GM12878 (cell line): ENCODE results near the gene MRS2. TPM values are rescaled to one million over a fixed set of nuclear protein-coding genes. Genes with fewer than 3 reads are reported as not detected.

Experiments used
- ATAC-seq: fragments of 200-7000 bp; cut with Tn5 transposase; 3 replicates; pipeline ENCODE4 v1.9.1; 2020; ENCODE audit warnings: mild to moderate bottlenecking, moderate library complexity
- BruUV-seq: library from RNA; stranded (reverse); fragments of 400-500 nt; replicated peaks from 2 replicates; lab custom pipeline; 2021; lab: Mats Ljungman, UMichigan
- CTCF ChIA-PET: fragments of 300-600 bp; sonication (Branson Sonifier 250); formaldehyde crosslinking; extraction: SDS; loops from one replicate; lab custom pipeline; 2021; ENCODE audit warnings: inconsistent platforms; lab: Yijun Ruan, JAX
- POLR2A ChIA-PET: fragments of 350-600 bp; formaldehyde crosslinking; extraction: SDS; loops from one replicate; lab custom pipeline; 2021; ENCODE audit warnings: inconsistent platforms; lab: Charles Lee
- RAD21 ChIA-PET: fragments of 300-600 bp; sonication (Branson Sonifier 250); formaldehyde crosslinking; loops from one replicate; lab custom pipeline; 2023; ENCODE audit warnings: antibody characterized with exemption; ENCODE audit not compliant: unreplicated experiment; lab: Charles Lee
- SMC1A ChIA-PET: fragments of 300-600 bp; sonication (Branson Sonifier 250); formaldehyde crosslinking; loops from one replicate; lab custom pipeline; 2023; ENCODE audit not compliant: unreplicated experiment, uncharacterized antibody; lab: Charles Lee
- DNase-seq: peaks from one replicate; pipeline ENCODE4 v3.0.0-alpha.2; 2011; ENCODE audit warnings: low read depth, low spot score
- FAIRE-seq: peaks from 3 replicates; lab custom pipeline; 2011; peaks lifted over from hg19 to GRCh38; lab: Jason Lieb, UNC
- H2AFZ ChIP-seq: 2 replicates; pipeline ENCODE4 v1.6.0; 2011; ENCODE audit warnings: low read depth, low read length, control low read depth; ENCODE audit not compliant: control insufficient read depth
- H3K27ac ChIP-seq: 2 replicates; pipeline ENCODE4 v1.5.1; 2011; ENCODE audit warnings: control low read depth; ENCODE audit not compliant: control insufficient read depth, insufficient read depth
- H3K27me3 ChIP-seq, 2 experiments: replicated peaks in 1 of 2; 2 replicates each; pipeline versions ENCODE4 v1.6.0 to v1.6.1; 2011; ENCODE audit warnings: low read length in 1 of 2; ENCODE audit not compliant: control insufficient read depth in 2 of 2, insufficient read depth in 2 of 2
- H3K36me3 ChIP-seq, 2 experiments: 2 replicates each; pipeline ENCODE4 v1.5.1; 2011; ENCODE audit warnings: low read length in 1 of 2; ENCODE audit not compliant: control insufficient read depth in 2 of 2, insufficient read depth in 2 of 2
- H3K4me1 ChIP-seq: 2 replicates; pipeline ENCODE4 v1.6.1; 2011; ENCODE audit warnings: mild to moderate bottlenecking, low read length, moderate library complexity, mixed read lengths; ENCODE audit not compliant: control insufficient read depth, insufficient read depth
- H3K4me2 ChIP-seq: 2 replicates; pipeline ENCODE4 v1.6.0; 2011; ENCODE audit warnings: control low read depth; ENCODE audit not compliant: control insufficient read depth, insufficient read depth
- H3K4me3 ChIP-seq: fragments of 200-600 bp; sonication (generic); 2 replicates; pipeline ENCODE4 v1.5.1; 2016
- H3K79me2 ChIP-seq: 2 replicates; pipeline ENCODE4 v1.6.0; 2011; ENCODE audit warnings: low read length; ENCODE audit not compliant: control insufficient read depth, insufficient read depth
- H3K9ac ChIP-seq: 2 replicates; pipeline ENCODE4 v1.8.0; 2011; ENCODE audit warnings: low read length, control low read depth, mixed read lengths; ENCODE audit not compliant: control insufficient read depth, insufficient read depth
- H3K9me3 ChIP-seq: replicated peaks from 3 replicates; pipeline ENCODE4 v1.5.1; 2011; ENCODE audit warnings: mild to moderate bottlenecking, low read length; ENCODE audit not compliant: control insufficient read depth, insufficient read depth
- H4K20me1 ChIP-seq: 2 replicates; pipeline ENCODE4 v1.6.0; 2011; ENCODE audit not compliant: control insufficient read depth, insufficient read depth
- BRCA1 ChIP-seq: IDR thresholded peaks from 2 replicates; pipeline ENCODE4 v1.6.1; 2011; ENCODE audit warnings: low read depth, low read length, improper control_type of control experiment
- CBFB ChIP-seq: IDR thresholded peaks from 2 replicates; pipeline ENCODE4 v1.6.1; 2016; ENCODE audit warnings: antibody characterized with exemption, low read depth
- CBX5 ChIP-seq: sonication (generic); IDR thresholded peaks from 2 replicates; pipeline ENCODE4 v1.6.1; 2016; ENCODE audit warnings: low read depth, moderate library complexity, mild to moderate bottlenecking, inconsistent platforms
- EED ChIP-seq: sonication (generic); IDR thresholded peaks from 2 replicates; pipeline ENCODE4 v1.6.1; 2016; ENCODE audit warnings: antibody characterized with exemption, low read depth
- EP300 ChIP-seq, 2 experiments: fragments of 150-350 bp in 1 of 2; IDR thresholded peaks; 2 replicates each; pipeline ENCODE4 v1.6.1; 2011 to 2012; ENCODE audit warnings: low read depth in 2 of 2, low read length in 2 of 2, borderline replicate concordance in 1 of 2, improper control_type of control experiment in 1 of 2, inconsistent platforms in 1 of 2; ENCODE audit not compliant: control insufficient read depth in 1 of 2
- IKZF1 ChIP-seq: fragments of 450-650 bp; conservative IDR thresholded peaks from 2 replicates; pipeline ENCODE4 v1.6.1; 2017; ENCODE audit warnings: antibody characterized with exemption, mild to moderate bottlenecking
- LARP7 ChIP-seq: fragments of 450-650 bp; IDR thresholded peaks from 2 replicates; pipeline ENCODE4 v1.6.1; 2017; ENCODE audit warnings: mild to moderate bottlenecking
- MEF2A ChIP-seq: IDR thresholded peaks from 2 replicates; pipeline ENCODE4 v1.6.1; 2011; ENCODE audit warnings: low read depth, mild to moderate bottlenecking, low read length, moderate library complexity; ENCODE audit not compliant: insufficient read depth
- MYC ChIP-seq: IDR thresholded peaks from 2 replicates; pipeline ENCODE4 v1.6.1; 2011; ENCODE audit warnings: mild to moderate bottlenecking, low read length, moderate library complexity, inconsistent platforms; ENCODE audit not compliant: insufficient read depth, insufficient replicate concordance, insufficient read length, severe bottlenecking
- NRF1 ChIP-seq: conservative IDR thresholded peaks from 2 replicates; pipeline ENCODE4 v1.6.1; 2011; ENCODE audit warnings: mild to moderate bottlenecking, low read depth, low read length, improper control_type of control experiment
- POU2F2 ChIP-seq: IDR thresholded peaks from 3 replicates; pipeline ENCODE4 v1.6.1; 2011; ENCODE audit warnings: low read depth, mild to moderate bottlenecking, low read length, borderline replicate concordance
- RUNX3 ChIP-seq: IDR thresholded peaks from 2 replicates; pipeline ENCODE4 v1.6.1; 2012; ENCODE audit warnings: low read length, inconsistent platforms
- STAT1 ChIP-seq: fragments of 450-650 bp; conservative IDR thresholded peaks from 2 replicates; pipeline ENCODE4 v1.6.1; 2014; ENCODE audit warnings: antibody characterized with exemption, mild to moderate bottlenecking
- TAF1 ChIP-seq: IDR thresholded peaks from 2 replicates; pipeline ENCODE4 v1.6.1; 2011; ENCODE audit warnings: mild to moderate bottlenecking, low read depth, low read length, borderline replicate concordance
- WGBS: methylation state at CpG from one replicate; pipeline ENCODE4 v1.1.6; 2016; ENCODE audit warnings: low lambda C conversion rate; ENCODE audit not compliant: insufficient replicate concordance, insufficient coverage; ENCODE audit errors: missing lambda C conversion rate; 5-methylcytosine and 5-hydroxymethylcytosine counted together
- in situ Hi-C: fragments of 300-500 bp; cut with MboI; formaldehyde crosslinking; loops from 9 replicates; pipeline ENCODE4 v1.14.3; 2018; ENCODE audit warnings: mixed read lengths
- intact Hi-C: fragments of 100-400 bp; cut with micrococcal nuclease; formaldehyde crosslinking; loops from one replicate; pipeline ENCODE4 v1.14.2; 2022; ENCODE audit not compliant: unreplicated experiment
- polyA plus RNA-seq, 11 experiments: library from polyadenylated mRNA; depleted of rRNA in 4 of 11; unstranded in 6 of 11; stranded (reverse) in 5 of 11; fragments of >200 nt; fragmentation: Nextera tagmentation in 4 of 11; fragmentation: Illumina TruSeq in 1 of 11; extraction: Ambion mirVana in 4 of 11; extraction: Trizol in 1 of 11; gene quantifications; 1 replicate in 1 of 11; 2 replicates in 10 of 11; pipeline versions ENCODE4 v1.2.1 to v1.2.3, GENCODE V29; 2011 to 2016; ENCODE audit warnings: inconsistent platforms in 2 of 11, missing spikeins in 2 of 11, low read depth in 1 of 11
- total RNA-seq, 4 experiments: library from RNA; depleted of rRNA in 3 of 4; stranded (reverse); fragments of >200 nt in 3 of 4; fragmentation: Illumina TruSeq in 1 of 4; extraction: Trizol in 1 of 4; gene quantifications; 2 replicates each; pipeline versions ENCODE4 v1.2.1 to v1.2.3, GENCODE V29; 2013 to 2021
- TF ChIP-seq, protein P1 (sequence below): fragments of 150-350 bp; IDR thresholded peaks from 2 replicates; pipeline ENCODE4 v1.6.1; 2014; ENCODE audit warnings: mild to moderate bottlenecking, low read depth, low read length
- TF ChIP-seq, protein P2 (sequence below): IDR thresholded peaks from 2 replicates; pipeline ENCODE4 v1.6.1; 2011; ENCODE audit warnings: low read depth, mild to moderate bottlenecking, low read length, moderate library complexity, borderline replicate concordance; ENCODE audit errors: extremely low read depth

MRS2 gene
- total and polyA plus RNA-seq, 10 of the 15 experiments (the other 5 are each of a cell fraction or from before 2014, with no cell fraction given): 7.5 to 29.9 (median 24.2) TPM

DNA sequence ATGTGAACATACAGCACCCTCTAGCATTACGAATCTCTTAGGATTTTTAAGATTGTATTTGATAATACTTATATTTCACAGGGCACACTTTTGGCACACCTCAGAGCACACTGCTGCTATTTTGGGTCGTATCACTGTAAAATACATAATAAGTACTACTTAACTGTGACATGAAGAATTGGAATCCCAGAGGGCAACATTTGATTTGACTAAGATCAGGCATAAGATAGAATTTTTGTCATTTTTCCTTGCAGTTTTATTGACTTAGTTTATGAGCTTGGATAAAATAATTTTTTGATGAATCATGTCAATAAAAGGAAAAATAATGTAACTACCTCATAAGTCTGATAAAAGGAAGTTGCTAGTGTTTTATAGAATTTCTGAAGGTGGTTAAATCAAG lies 22.4 kb downstream of the MRS2 start:
- H3K9me3 ChIP-seq: no peaks in the 10 kb centered on the region
- no peaks in the 10 kb centered on the region for H3K4me1 ChIP-seq
- ChIA-PET SMC1A (interaction anchor here (1.0 to 1.5 kb wide), 4 partner anchors 13 to 341 kb away, joined by 3 to 4 read pairs (median 4); no protein-coding TSS in a partner anchor), RAD21 (no interaction called here), CTCF (interaction anchor here (0.6 to 2.3 kb wide), 6 partner anchors 13 to 1323 kb away, joined by 3 to 6 read pairs (median 3); no protein-coding TSS in a partner anchor), POLR2A (no interaction called here)
- H3K4me2 ChIP-seq: no peak overlapping the region
- no peaks in the 10 kb centered on the region for H4K20me1 ChIP-seq
- H3K27me3 ChIP-seq: no peaks in the 10 kb centered on the region
- H2AFZ ChIP-seq: no peak overlapping the region
- in situ Hi-C loops (no loop called here), intact Hi-C loops (no loop called here)
- no peak for ATAC-seq
- peaks cover under 1 to 9% of the 10 kb centered on the region in 2 experiments; a peak in 3 of 4 replicates for H3K36me3 ChIP-seq
- no peak overlapping the region for H3K27ac ChIP-seq
- FAIRE-seq: no peak
- 70% methylated on average over 2 of the region's 2 CpGs for WGBS
- no TSS peak for BruUV-seq
- H3K9ac ChIP-seq: no peak overlapping the region
- H3K79me2 ChIP-seq: no peaks in the 10 kb centered on the region
- TF ChIP-seq EP300 (IDR thresholded peaks at IDR 0.05; ENCODE audit: borderline replicate concordance in 1 of 2, control insufficient read depth in 1 of 2, low read depth in 2 of 2, low read length in 2 of 2) (no peak), NRF1 (no peak)
- DNase-seq: no peak
- H3K4me3 ChIP-seq: no peak overlapping the region

DNA sequence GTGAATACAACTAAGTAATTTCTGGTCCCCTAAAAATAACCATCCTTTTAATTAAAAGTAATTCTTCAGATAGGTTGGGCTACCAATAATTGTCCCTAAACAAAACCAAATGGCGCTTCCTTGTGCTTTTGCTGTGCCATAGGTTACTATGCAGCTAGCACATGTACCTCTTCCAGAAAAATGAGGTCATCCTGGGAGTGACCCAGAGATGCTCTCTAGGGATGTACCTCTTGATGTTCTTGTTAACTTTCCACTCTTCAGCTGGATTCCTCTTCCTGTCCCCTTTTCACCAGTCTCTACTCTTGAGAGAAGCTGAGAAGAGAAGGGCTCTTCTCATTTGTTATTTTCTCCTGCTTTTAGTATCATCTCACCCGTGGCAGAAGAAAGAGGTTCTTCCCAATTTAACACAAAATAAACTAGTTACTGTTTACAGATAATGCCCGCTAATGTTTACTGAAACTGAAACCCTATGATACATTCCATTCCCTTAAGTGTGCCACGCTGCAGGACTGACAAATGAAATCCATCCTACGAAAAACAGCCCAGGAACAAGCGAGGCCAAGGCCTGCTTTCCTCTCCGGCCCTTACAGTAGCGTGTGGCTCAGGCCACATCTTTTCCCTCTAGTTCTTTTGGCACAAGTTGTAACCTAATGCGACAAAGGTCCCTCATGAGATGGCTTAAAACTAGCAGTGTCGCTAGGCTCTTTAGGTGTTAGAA lies 24.2 kb downstream of the MRS2 start:
- no peaks in the 10 kb centered on the region for H3K79me2 ChIP-seq
- no peak overlapping the region for H3K27ac ChIP-seq
- RAD21 ChIA-PET: no interaction called here
- H3K36me3 ChIP-seq: peaks cover 0 to 5% of the 10 kb centered on the region in 2 experiments; a peak in 3 of 4 replicates
- H3K27me3 ChIP-seq: no peaks in the 10 kb centered on the region
- no peak overlapping the region for H3K4me3 ChIP-seq
- TF ChIP-seq, protein P1, sequence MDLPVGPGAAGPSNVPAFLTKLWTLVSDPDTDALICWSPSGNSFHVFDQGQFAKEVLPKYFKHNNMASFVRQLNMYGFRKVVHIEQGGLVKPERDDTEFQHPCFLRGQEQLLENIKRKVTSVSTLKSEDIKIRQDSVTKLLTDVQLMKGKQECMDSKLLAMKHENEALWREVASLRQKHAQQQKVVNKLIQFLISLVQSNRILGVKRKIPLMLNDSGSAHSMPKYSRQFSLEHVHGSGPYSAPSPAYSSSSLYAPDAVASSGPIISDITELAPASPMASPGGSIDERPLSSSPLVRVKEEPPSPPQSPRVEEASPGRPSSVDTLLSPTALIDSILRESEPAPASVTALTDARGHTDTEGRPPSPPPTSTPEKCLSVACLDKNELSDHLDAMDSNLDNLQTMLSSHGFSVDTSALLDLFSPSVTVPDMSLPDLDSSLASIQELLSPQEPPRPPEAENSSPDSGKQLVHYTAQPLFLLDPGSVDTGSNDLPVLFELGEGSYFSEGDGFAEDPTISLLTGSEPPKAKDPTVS: no peak
- TF ChIP-seq POU2F2: no peak
- TF ChIP-seq IKZF1: no peak
- TF ChIP-seq EED: no peak
- TF ChIP-seq RUNX3: no peak
- TF ChIP-seq CBFB: no peak
- TF ChIP-seq STAT1: no peak
- TF ChIP-seq MYC: no peak
- no peak for TF ChIP-seq BRCA1
- TF ChIP-seq CBX5: no peak
- TF ChIP-seq MEF2A: no peak
- TF ChIP-seq, protein P2, sequence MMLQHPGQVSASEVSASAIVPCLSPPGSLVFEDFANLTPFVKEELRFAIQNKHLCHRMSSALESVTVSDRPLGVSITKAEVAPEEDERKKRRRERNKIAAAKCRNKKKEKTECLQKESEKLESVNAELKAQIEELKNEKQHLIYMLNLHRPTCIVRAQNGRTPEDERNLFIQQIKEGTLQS: no peak
- TF ChIP-seq TAF1: no peak
- TF ChIP-seq LARP7: no peak
- BruUV-seq: no TSS peak
- H2AFZ ChIP-seq: no peak overlapping the region
- no peaks in the 10 kb centered on the region for H3K4me1 ChIP-seq
- intact Hi-C loops (no loop called here), in situ Hi-C loops (no loop called here)
- DNase-seq (no peak), FAIRE-seq (no peak), ATAC-seq (no peak)
- POLR2A ChIA-PET: no interaction called here
- H3K9me3 ChIP-seq: no peaks in the 10 kb centered on the region
- no peaks in the 10 kb centered on the region for H4K20me1 ChIP-seq
- SMC1A ChIA-PET: interaction anchor here (1.0 to 1.5 kb wide), 2 partner anchors 31 to 69 kb away, joined by 3 to 4 read pairs; no protein-coding TSS in a partner anchor
- H3K4me2 ChIP-seq: no peak overlapping the region
- no peak overlapping the region for H3K9ac ChIP-seq
- CTCF ChIA-PET: no interaction called here
- WGBS: 75% methylated on average over 10 of the region's 10 CpGs
